SJCRH30 (cell line): ENCODE measurements around the gene MAPK13. TPM values are rescaled to one million over a fixed set of nuclear protein-coding genes. Genes with fewer than 3 reads are reported as not detected.
"Not testable (repeated sequence)": the region's sequence is repeated elsewhere in the genome, so short reads cannot be mapped to it uniquely, and the experiment has no call there.

Experiments used
- DNase-seq, 2 experiments: peaks; one replicate each; pipeline ENCODE4 v3.0.0-alpha.2; 2015 to 2020
- H3K27ac ChIP-seq: fragments of 250-450 bp; sonication (Bioruptor Pico); 2 replicates; pipeline ENCODE4 v1.5.1; 2020; ENCODE audit warnings: mild to moderate bottlenecking, moderate library complexity
- H3K27me3 ChIP-seq: fragments of 250-450 bp; sonication (Bioruptor Pico); 2 replicates; pipeline ENCODE4 v1.5.1; 2020; ENCODE audit warnings: mild to moderate bottlenecking, moderate library complexity
- H3K36me3 ChIP-seq: fragments of 250-450 bp; sonication (Bioruptor Pico); 2 replicates; pipeline ENCODE4 v1.5.1; 2020; ENCODE audit warnings: mild to moderate bottlenecking, moderate library complexity
- H3K4me1 ChIP-seq: fragments of 250-450 bp; sonication (Bioruptor Pico); 2 replicates; pipeline ENCODE4 v1.5.1; 2020; ENCODE audit warnings: mild to moderate bottlenecking, moderate library complexity
- H3K4me3 ChIP-seq: fragments of 250-450 bp; sonication (Bioruptor Pico); 2 replicates; pipeline ENCODE4 v1.5.1; 2020; ENCODE audit warnings: mild to moderate bottlenecking, moderate library complexity
- H3K9me3 ChIP-seq: fragments of 250-450 bp; sonication (Bioruptor Pico); replicated peaks from 2 replicates; pipeline ENCODE4 v1.5.1; 2020; ENCODE audit warnings: mild to moderate bottlenecking, moderate library complexity
- total RNA-seq: library from RNA; depleted of rRNA; stranded (reverse); fragments of >200 nt; shearing (Covaris generic); gene quantifications from 2 replicates; pipeline ENCODE4 v1.2.3, GENCODE V29; 2014; rRNA removed

Gene MAPK13
- 0.08 and 0.23 TPM in 2 replicates for total RNA-seq

- Histone ChIP-seq H3K4me1 (peaks cover 13% of the 10 kb centered on the region), H3K4me3 (no peak within 1 kb of the TSS), H3K9me3 (no peaks in the 10 kb centered on the region), H3K27ac (peak within 1 kb of the TSS; percentile 46), H3K36me3 (no peaks in the 10 kb centered on the region), H3K27me3 (no peaks in the 10 kb centered on the region)
- DNase-seq = no peak
Measured at GRCh38 chr6:36129941-36130666, at the start of gene MAPK13. TSS of gene MAPK13 (plus strand) at chr6:36130513. CDS start at chr6:36130583, 70 bp downstream.

GRCh38 chr6:36082318-36082717, 48.0 kb upstream of the MAPK13 start:
- Histone ChIP-seq H3K27me3 (no peaks in the 10 kb centered on the region), H3K9me3 (no peaks in the 10 kb centered on the region), H3K27ac (no peak overlapping the region), H3K4me1 (no peaks in the 10 kb centered on the region), H3K36me3 (peaks cover 49% of the 10 kb centered on the region), H3K4me3 (no peak overlapping the region)
- DNase-seq = no peak

- Histone ChIP-seq H3K4me3 (no peak overlapping the region), H3K9me3 (no peaks in the 10 kb centered on the region; the same call in 1 of the 2 replicates), H3K4me1 (no peaks in the 10 kb centered on the region), H3K27ac (no peak overlapping the region), H3K36me3 (peaks cover 49% of the 10 kb centered on the region), H3K27me3 (no peaks in the 10 kb centered on the region)
- no peak for DNase-seq
Measured at GRCh38 chr6:36083446-36083845, 46.9 kb upstream of the MAPK13 start.

GRCh38 chr6:36088204-36088603, 42.1 kb upstream of the MAPK13 start:
- DNase-seq, H3K4me1 ChIP-seq, H3K27ac ChIP-seq, H3K4me3 ChIP-seq, H3K9me3 ChIP-seq, H3K27me3 ChIP-seq: not testable (repeated sequence)
- peaks cover 26% of the 10 kb centered on the region for H3K36me3 ChIP-seq

- Histone ChIP-seq H3K27me3 (no peaks in the 10 kb centered on the region), H3K36me3 (peaks cover 18% of the 10 kb centered on the region), H3K4me1 (no peaks in the 10 kb centered on the region), H3K4me3 (no peak overlapping the region), H3K27ac (no peak overlapping the region), H3K9me3 (peaks cover 3% of the 10 kb centered on the region; the same call in 1 of the 2 replicates)
- DNase-seq = no peak
Measured at GRCh38 chr6:36089048-36089447, 41.3 kb upstream of the MAPK13 start.

GRCh38 chr6:36094238-36094637, 36.1 kb upstream of the MAPK13 start:
- H3K4me1 ChIP-seq = no peaks in the 10 kb centered on the region
- H3K27me3 ChIP-seq = no peaks in the 10 kb centered on the region
- peaks cover 9% of the 10 kb centered on the region; the same call in 1 of the 2 replicates for H3K36me3 ChIP-seq
- DNase-seq = no peak
- H3K4me3 ChIP-seq = no peak overlapping the region
- no peaks in the 10 kb centered on the region for H3K9me3 ChIP-seq
- no peak overlapping the region for H3K27ac ChIP-seq

GRCh38 chr6:36094753-36095496, 35.4 kb upstream of the MAPK13 start:
- Histone ChIP-seq H3K4me3 (no peak overlapping the region), H3K9me3 (no peaks in the 10 kb centered on the region), H3K27me3 (no peaks in the 10 kb centered on the region), H3K36me3 (0 out of 2 replicates have a peak, but pooled peaks cover 9% of the 10 kb centered on the region), H3K27ac (no peak overlapping the region), H3K4me1 (no peaks in the 10 kb centered on the region)
- DNase-seq = peak; percentile 53 to 86

- 0 out of 2 replicates have a peak, but pooled peaks cover 9% of the 10 kb centered on the region for H3K36me3 ChIP-seq
- no peak for DNase-seq
- H3K9me3 ChIP-seq = no peaks in the 10 kb centered on the region
- H3K27me3 ChIP-seq = no peaks in the 10 kb centered on the region
- no peak overlapping the region for H3K4me3 ChIP-seq
- H3K4me1 ChIP-seq = no peaks in the 10 kb centered on the region
- H3K27ac ChIP-seq = no peak overlapping the region
Measured at GRCh38 chr6:36095497-36096391, 34.6 kb upstream of the MAPK13 start.

- H3K27me3 ChIP-seq = no peaks in the 10 kb centered on the region
- H3K27ac ChIP-seq = no peak overlapping the region
- 0 out of 2 replicates have a peak, but pooled peaks cover 9% of the 10 kb centered on the region for H3K36me3 ChIP-seq
- H3K4me3 ChIP-seq = no peak overlapping the region
- no peaks in the 10 kb centered on the region for H3K9me3 ChIP-seq
- DNase-seq = no peak
- no peaks in the 10 kb centered on the region for H3K4me1 ChIP-seq
Measured at GRCh38 chr6:36098253-36098919, 31.9 kb upstream of the MAPK13 start.

GRCh38 chr6:36098920-36099647, 31.2 kb upstream of the MAPK13 start:
- Histone ChIP-seq H3K27me3 (no peaks in the 10 kb centered on the region), H3K27ac (no peak overlapping the region), H3K9me3 (no peaks in the 10 kb centered on the region), H3K36me3 (0 out of 2 replicates have a peak, but pooled peaks cover 9% of the 10 kb centered on the region), H3K4me3 (no peak overlapping the region), H3K4me1 (no peaks in the 10 kb centered on the region)
- no peak for DNase-seq

GRCh38 chr6:36099869-36100483, 30.3 kb upstream of the MAPK13 start:
- DNase-seq = no peak
- Histone ChIP-seq H3K27ac (no peak overlapping the region), H3K9me3 (no peaks in the 10 kb centered on the region), H3K4me3 (no peak overlapping the region), H3K36me3 (0 out of 2 replicates have a peak, but pooled peaks cover 9% of the 10 kb centered on the region), H3K4me1 (no peaks in the 10 kb centered on the region), H3K27me3 (no peaks in the 10 kb centered on the region)

GRCh38 chr6:36101691-36102090, 28.6 kb upstream of the MAPK13 start:
- DNase-seq = no peak
- Histone ChIP-seq H3K9me3 (no peaks in the 10 kb centered on the region), H3K4me3 (no peak overlapping the region), H3K27ac (no peak overlapping the region), H3K4me1 (no peaks in the 10 kb centered on the region), H3K36me3 (0 out of 2 replicates have a peak, but pooled peaks cover 4% of the 10 kb centered on the region), H3K27me3 (no peaks in the 10 kb centered on the region)

- H3K9me3 ChIP-seq = no peaks in the 10 kb centered on the region
- H3K4me3 ChIP-seq = no peak overlapping the region
- no peaks in the 10 kb centered on the region for H3K4me1 ChIP-seq
- peaks cover 9% of the 10 kb centered on the region for H3K36me3 ChIP-seq
- DNase-seq = no peak
- H3K27me3 ChIP-seq = no peaks in the 10 kb centered on the region
- no peak overlapping the region for H3K27ac ChIP-seq
Measured at GRCh38 chr6:36102853-36103252, 27.5 kb upstream of the MAPK13 start.
